CD4-positive, alpha-beta T cell (primary cell): Measurements from ENCODE around the gene PLXND1. TPM values are rescaled to one million over a fixed set of nuclear protein-coding genes. Genes with fewer than 3 reads are reported as not detected.

ENCODE experiments used
- ATAC-seq: fragments of 200-7000 bp; cut with Tn5 transposase; one replicate; pipeline ENCODE4 v1.10.0; 2022; ENCODE audit warnings: mild to moderate bottlenecking; ENCODE audit not compliant: poor library complexity
- CTCF ChIA-PET: fragments of 350-600 bp; sonication (Branson Sonifier 250); formaldehyde crosslinking; loops from one replicate; lab custom pipeline; 2021; ENCODE audit warnings: antibody characterized with exemption, inconsistent platforms; lab: Charles Lee
- POLR2A ChIA-PET: fragments of 350-600 bp; sonication (Branson Sonifier 250); formaldehyde crosslinking; loops from one replicate; lab custom pipeline; 2021; ENCODE audit warnings: antibody characterized with exemption, inconsistent platforms; lab: Charles Lee
- DNase-seq, 14 experiments: peaks; one replicate each; pipeline ENCODE4 v3.0.0-alpha.2; 2013 to 2020; ENCODE audit warnings: mixed read lengths in 2 of 14
- H3K27ac ChIP-seq, 2 donors: one replicate each; pipeline versions ENCODE4 v1.5.1 to v1.7.0; 2013; ENCODE audit warnings: low read length in 2 of 2, low read depth in 1 of 2, mild to moderate bottlenecking in 1 of 2
- H3K27me3 ChIP-seq, 2 experiments: 1 replicate in 1 of 2; 2 replicates in 1 of 2; pipeline versions ENCODE4 v1.6.1 to v1.7.0; 2013; ENCODE audit warnings: low read length in 2 of 2, control low read depth in 1 of 2, mild to moderate bottlenecking in 1 of 2, moderate library complexity in 1 of 2; ENCODE audit not compliant: insufficient read depth in 2 of 2, control insufficient read depth in 1 of 2
- H3K36me3 ChIP-seq: one replicate; pipeline ENCODE4 v1.6.1; 2013; ENCODE audit warnings: low read length, control low read depth; ENCODE audit not compliant: insufficient read depth
- H3K4me1 ChIP-seq: one replicate; pipeline ENCODE4 v1.6.1; 2013; ENCODE audit warnings: low read length, control low read depth; ENCODE audit not compliant: insufficient read depth
- H3K4me3 ChIP-seq: one replicate; pipeline ENCODE4 v1.5.1; 2013; ENCODE audit warnings: mild to moderate bottlenecking, low read length, moderate library complexity
- H3K9me3 ChIP-seq, 2 experiments: 1 replicate in 1 of 2; 2 replicates in 1 of 2; pipeline versions ENCODE4 v1.6.1 to v1.7.0; 2013; ENCODE audit warnings: low read length in 2 of 2, mild to moderate bottlenecking in 2 of 2, control low read depth in 1 of 2, moderate library complexity in 1 of 2; ENCODE audit not compliant: control insufficient read depth in 1 of 2, insufficient read depth in 1 of 2
- H3K27ac Mint-ChIP-seq: one replicate; pipeline ENCODE4 v1.8.0; 2020; ENCODE audit warnings: mixed read lengths
- H3K27me3 Mint-ChIP-seq: one replicate; pipeline ENCODE4 v1.8.0; 2021; ENCODE audit warnings: mixed read lengths
- H3K36me3 Mint-ChIP-seq: one replicate; pipeline ENCODE4 v1.8.0; 2021; ENCODE audit warnings: low read depth, mixed read lengths
- H3K4me1 Mint-ChIP-seq: one replicate; pipeline ENCODE4 v1.8.0; 2021; ENCODE audit warnings: low read depth, mixed read lengths
- H3K4me3 Mint-ChIP-seq: one replicate; pipeline ENCODE4 v1.8.0; 2020; ENCODE audit warnings: mild to moderate bottlenecking, mixed read lengths
- H3K9me3 Mint-ChIP-seq: one replicate; pipeline ENCODE4 v1.8.0; 2020; ENCODE audit warnings: mixed read lengths
- intact Hi-C, 2 experiments: fragments of 100-400 bp; cut with DNase I in 1 of 2; cut with micrococcal nuclease in 1 of 2; formaldehyde crosslinking; loops; one replicate each; pipeline versions ENCODE4 v1.15.1 to v1.9.0; 2023 to 2025; cut with DNase I, micrococcal nuclease
- total RNA-seq, 174 experiments: library from RNA in 2 of 174; stranded (reverse) in 2 of 174; gene quantifications; one replicate each; pipeline ENCODE4 v1.2.3 and lab custom pipeline; 2021 to 2026
- TF ChIP-seq, protein P1 (sequence below): fragments of 200-600 bp; IDR thresholded peaks from one replicate; pipeline ENCODE4 v1.8.0; 2022; ENCODE audit warnings: antibody characterized with exemption, mild to moderate bottlenecking

Gene PLXND1
- total RNA-seq, 2 experiments from 2014 or later = 61.7 to 62.5 TPM

DNA sequence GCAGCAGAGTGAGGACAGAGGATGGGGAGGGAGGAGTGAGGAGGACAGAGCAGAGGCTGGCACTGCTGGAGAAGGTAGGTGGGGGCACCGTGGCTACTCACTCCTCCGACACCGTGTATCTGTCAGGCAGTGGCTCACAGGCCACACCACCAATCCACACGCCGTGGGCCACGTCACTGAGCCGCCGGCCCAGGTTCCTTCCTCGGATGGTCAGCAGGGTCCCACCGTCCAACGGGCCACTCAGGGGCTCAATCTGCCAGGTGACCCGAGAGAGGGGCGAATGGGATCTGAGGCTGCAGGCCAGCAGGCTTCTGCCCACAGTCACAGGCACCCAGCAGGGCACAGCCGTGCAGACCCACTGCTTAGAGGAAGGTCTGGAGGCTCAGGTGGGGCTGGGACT, 33.0 kb downstream of the PLXND1 start:
- Histone ChIP-seq H3K27me3 (no peaks in the 10 kb centered on the region), H3K4me1 (peaks cover 45% of the 10 kb centered on the region), H3K4me3 (no peak overlapping the region), H3K9me3 (no peaks in the 10 kb centered on the region), H3K27ac (no peak overlapping the region), H3K36me3 (no peaks in the 10 kb centered on the region)
- ChIA-PET CTCF (no interaction called here), POLR2A (no interaction called here)
- TF ChIP-seq, protein P1, sequence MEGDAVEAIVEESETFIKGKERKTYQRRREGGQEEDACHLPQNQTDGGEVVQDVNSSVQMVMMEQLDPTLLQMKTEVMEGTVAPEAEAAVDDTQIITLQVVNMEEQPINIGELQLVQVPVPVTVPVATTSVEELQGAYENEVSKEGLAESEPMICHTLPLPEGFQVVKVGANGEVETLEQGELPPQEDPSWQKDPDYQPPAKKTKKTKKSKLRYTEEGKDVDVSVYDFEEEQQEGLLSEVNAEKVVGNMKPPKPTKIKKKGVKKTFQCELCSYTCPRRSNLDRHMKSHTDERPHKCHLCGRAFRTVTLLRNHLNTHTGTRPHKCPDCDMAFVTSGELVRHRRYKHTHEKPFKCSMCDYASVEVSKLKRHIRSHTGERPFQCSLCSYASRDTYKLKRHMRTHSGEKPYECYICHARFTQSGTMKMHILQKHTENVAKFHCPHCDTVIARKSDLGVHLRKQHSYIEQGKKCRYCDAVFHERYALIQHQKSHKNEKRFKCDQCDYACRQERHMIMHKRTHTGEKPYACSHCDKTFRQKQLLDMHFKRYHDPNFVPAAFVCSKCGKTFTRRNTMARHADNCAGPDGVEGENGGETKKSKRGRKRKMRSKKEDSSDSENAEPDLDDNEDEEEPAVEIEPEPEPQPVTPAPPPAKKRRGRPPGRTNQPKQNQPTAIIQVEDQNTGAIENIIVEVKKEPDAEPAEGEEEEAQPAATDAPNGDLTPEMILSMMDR = no peak
- no peaks in the 10 kb centered on the region for H3K27me3 Mint-ChIP-seq
- H3K4me3 Mint-ChIP-seq = no peak overlapping the region
- peaks cover 22% of the 10 kb centered on the region for H3K4me1 Mint-ChIP-seq
- no peaks in the 10 kb centered on the region for H3K9me3 Mint-ChIP-seq
- intact Hi-C loops = no loop called here
- H3K27ac Mint-ChIP-seq = peak overlapping the region; percentile 67
- no peaks in the 10 kb centered on the region for H3K36me3 Mint-ChIP-seq
- DNase-seq (no peak), ATAC-seq (no peak)

DNA sequence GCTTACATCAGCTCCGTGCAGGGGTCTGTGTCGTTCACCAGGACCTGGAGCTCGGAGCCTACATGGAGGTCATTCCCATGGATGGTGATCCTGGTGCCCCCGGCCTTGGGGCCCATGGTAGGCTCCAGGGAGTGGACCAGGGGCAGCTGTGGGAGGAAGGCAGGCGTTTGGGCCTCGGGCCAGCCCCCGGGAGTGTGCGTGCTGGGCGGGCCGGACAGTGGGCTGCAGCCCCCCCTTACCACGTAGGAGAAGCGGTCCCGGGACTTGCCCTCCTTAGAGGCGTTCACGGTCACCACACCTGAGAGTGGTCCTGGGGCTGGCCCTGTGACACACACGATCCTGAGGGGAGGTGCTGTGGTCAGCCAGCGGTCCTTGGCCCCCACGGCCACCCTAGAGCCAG, 33.9 kb downstream of the PLXND1 start:
- Histone ChIP-seq H3K4me1 (peaks cover 36% of the 10 kb centered on the region), H3K27me3 (no peaks in the 10 kb centered on the region), H3K4me3 (no peak overlapping the region), H3K36me3 (no peaks in the 10 kb centered on the region), H3K9me3 (no peaks in the 10 kb centered on the region), H3K27ac (no peak overlapping the region)
- ATAC-seq = no peak
- intact Hi-C loops = no loop called here
- no peaks in the 10 kb centered on the region for H3K27me3 Mint-ChIP-seq
- H3K27ac Mint-ChIP-seq = peak overlapping the region; percentile 67
- no peak for DNase-seq
- POLR2A ChIA-PET = no interaction called here
- no peaks in the 10 kb centered on the region for H3K36me3 Mint-ChIP-seq
- TF ChIP-seq, protein P1 = no peak
- H3K4me3 Mint-ChIP-seq = no peak overlapping the region
- peaks cover 14% of the 10 kb centered on the region for H3K4me1 Mint-ChIP-seq
- CTCF ChIA-PET = no interaction called here
- no peaks in the 10 kb centered on the region for H3K9me3 Mint-ChIP-seq

DNA sequence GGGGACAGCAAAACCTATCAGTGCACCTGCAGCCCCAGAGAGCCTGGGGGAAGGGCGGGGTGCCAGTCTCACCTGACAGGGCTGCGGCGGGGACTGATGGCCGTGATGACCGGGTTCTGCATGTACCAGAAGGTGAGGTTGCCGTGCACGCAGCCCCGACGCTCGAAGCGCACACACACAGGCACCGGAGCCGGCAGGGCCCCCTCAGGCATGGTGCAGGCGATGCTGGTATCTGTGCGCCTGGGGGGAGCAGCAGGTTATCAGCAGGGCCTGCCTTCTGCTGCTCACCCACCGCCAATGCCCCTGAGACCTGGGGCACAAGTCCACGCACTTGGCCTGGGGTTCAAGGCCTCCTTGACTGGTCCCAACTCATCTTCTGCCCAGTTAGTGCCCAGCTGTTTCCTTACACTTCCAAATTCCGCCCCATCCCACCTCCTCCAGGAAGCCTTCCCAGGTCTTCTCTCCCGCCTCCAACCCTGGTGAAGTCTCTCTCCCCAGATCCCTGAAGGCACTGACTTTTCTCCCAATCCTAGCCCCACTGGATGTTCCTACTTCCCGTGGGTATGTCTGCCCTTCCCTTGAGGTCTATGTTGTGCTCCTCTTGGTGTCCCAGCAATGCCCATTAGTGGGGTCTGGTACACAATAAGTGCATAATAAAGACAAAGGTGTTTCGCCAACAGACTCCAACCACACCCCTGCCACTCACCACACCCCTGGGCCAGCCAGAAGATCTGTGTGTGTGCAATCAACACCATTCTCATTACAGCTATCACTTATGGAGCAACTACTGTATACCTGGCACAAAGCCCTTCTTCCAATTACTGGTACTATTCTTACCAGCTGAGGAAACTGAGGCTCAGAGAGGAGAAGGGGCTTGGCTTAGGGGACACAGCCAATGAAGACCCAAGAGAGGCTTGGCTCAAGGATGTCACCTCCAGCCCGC, 34.6 kb downstream of the PLXND1 start:
- no peaks in the 10 kb centered on the region for H3K36me3 ChIP-seq
- H3K27ac ChIP-seq = no peak overlapping the region
- no peaks in the 10 kb centered on the region for H3K9me3 Mint-ChIP-seq
- ChIA-PET CTCF (no interaction called here), POLR2A (no interaction called here)
- TF ChIP-seq, protein P1 = no peak
- no peaks in the 10 kb centered on the region for H3K36me3 Mint-ChIP-seq
- DNase-seq (no peak), ATAC-seq (no peak)
- H3K9me3 ChIP-seq = no peaks in the 10 kb centered on the region
- H3K27ac Mint-ChIP-seq = peak overlapping the region; percentile 46
- no peak overlapping the region for H3K4me3 ChIP-seq
- H3K4me1 Mint-ChIP-seq = peaks cover 11% of the 10 kb centered on the region
- H3K4me1 ChIP-seq = peaks cover 29% of the 10 kb centered on the region
- no peak overlapping the region for H3K4me3 Mint-ChIP-seq
- intact Hi-C loops = no loop called here
- H3K27me3 Mint-ChIP-seq = no peaks in the 10 kb centered on the region
- no peaks in the 10 kb centered on the region for H3K27me3 ChIP-seq
